ENCODE measurements around the gene MITF. TPM values are rescaled to one million over a fixed set of nuclear protein-coding genes. Genes with fewer than 3 reads are reported as not detected.

Gene MITF
- total and polyA plus RNA-seq, 2 of the 4 experiments (the other 2 are of a cell fraction): 6.5 to 16.7 TPM

DNA sequence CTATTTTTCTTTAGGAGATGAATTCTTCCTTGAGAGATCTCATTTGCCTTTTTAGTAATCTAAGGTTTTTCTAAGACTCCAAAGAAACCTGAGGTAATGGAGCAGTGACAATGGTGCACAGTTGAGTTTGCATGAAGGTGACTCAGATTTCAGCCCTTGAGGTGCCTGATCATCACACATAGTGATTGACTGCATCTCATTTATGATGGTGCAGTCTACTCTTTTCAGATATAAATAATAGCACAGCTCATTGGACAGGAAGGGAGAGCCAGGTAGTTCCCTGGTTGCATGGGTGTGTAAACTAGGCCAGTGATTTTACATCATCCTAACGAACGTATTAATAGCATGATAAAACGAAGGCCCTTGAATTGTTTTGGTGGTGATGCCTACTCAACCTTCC, 174.2 kb downstream of the MITF start:
- Histone ChIP-seq H2BK120ac (ENCODE audit: low read depth, low read length) (no peak overlapping the region), H3K9me1 (ENCODE audit: insufficient read depth, low read length) (peaks cover 3% of the 10 kb centered on the region; the same call in 1 of the 2 replicates), H3K18ac (ENCODE audit: low read depth, low read length) (no peak overlapping the region), H2BK5ac (ENCODE audit: low read depth, low read length, poor library complexity, severe bottlenecking) (no peak overlapping the region), H2BK20ac (ENCODE audit: low read depth, low read length) (no peak overlapping the region), H4K20me1 (ENCODE audit: insufficient read depth, low read length) (no peaks in the 10 kb centered on the region), H3K4ac (ENCODE audit: low read depth, low read length) (no peak overlapping the region), H3K4me3 (ENCODE audit: insufficient read depth, low read depth, low read length) (no peak overlapping the region), H3K23ac (ENCODE audit: low read depth, low read length) (no peak overlapping the region), H2AK9ac (replicated peaks; ENCODE audit: low read depth, low read length, poor library complexity) (no peak overlapping the region), H2AK5ac (ENCODE audit: low read depth, low read length) (no peak overlapping the region), H3K9ac (ENCODE audit: low read depth, low read length) (no peak overlapping the region), H3K36me3 (ENCODE audit: control insufficient read depth, insufficient read depth, low read length) (peaks cover 2% of the 10 kb centered on the region; the same call in 1 of the 2 replicates), H3K4me1 (ENCODE audit: control insufficient read depth, insufficient read depth, low read length) (no peaks in the 10 kb centered on the region), H3K56ac (ENCODE audit: extremely low read depth, insufficient read depth, low read length) (no peak overlapping the region), H3K79me1 (ENCODE audit: low read depth in 1 of 2, low read length in 2 of 2) (peaks cover 14 to 32% of the 10 kb centered on the region in 2 experiments), H4K91ac (ENCODE audit: insufficient read depth, low read depth, low read length) (no peak overlapping the region), H3K27me3 (ENCODE audit: control insufficient read depth, insufficient read depth, low read length) (no peaks in the 10 kb centered on the region), H3K4me2 (ENCODE audit: low read depth, low read length) (no peak overlapping the region), H3K27ac (ENCODE audit: insufficient read depth, low read length) (no peak overlapping the region), H3K14ac (replicated peaks; ENCODE audit: low read depth, low read length) (no peak overlapping the region), H2BK15ac (ENCODE audit: low read depth, low read length) (no peak overlapping the region), H3K9me3 (ENCODE audit: control insufficient read depth, insufficient read depth, low read length) (peaks cover 9% of the 10 kb centered on the region), H4K5ac (ENCODE audit: low read depth, low read length) (no peak overlapping the region), H4K8ac (ENCODE audit: low read depth in 2 of 2, low read length in 2 of 2) (no peak overlapping the region), H2AFZ (replicated peaks; ENCODE audit: low read length, poor library complexity) (no peak overlapping the region)
- in situ Hi-C loops (cut with MboI; ENCODE audit: low sequenced_read_pairs) (no loop called here), dilution Hi-C loops (cut with HindIII; ENCODE audit: low sequenced_read_pairs, unreplicated experiment) (no loop called here), intact Hi-C loops (cut with micrococcal nuclease) (no loop called here)
- ATAC-seq (ENCODE audit: low read depth) (no peak), DNase-seq (no peak)
- no CpG with 5 or more reads among the region's 3 CpGs for WGBS, 2 experiments (ENCODE audit: extremely low coverage in 2 of 2, insufficient read length in 1 of 2)
- no peak for TF ChIP-seq CEBPB (IDR thresholded peaks at IDR 0.05; ENCODE audit: low read depth, low read length)
- TF ChIP-seq RAD21 (IDR thresholded peaks at IDR 0.05; ENCODE audit: low read length): no peak
- no peak for TF ChIP-seq POLR2A (IDR thresholded peaks at IDR 0.05; ENCODE audit: low read depth, low read length)
- TF ChIP-seq MAFK (IDR thresholded peaks at IDR 0.05; ENCODE audit: low read depth, low read length): no peak
- TF ChIP-seq MXI1 (IDR thresholded peaks at IDR 0.05; ENCODE audit: borderline replicate concordance, low read depth, low read length): no peak
- no peak for TF ChIP-seq CHD1 (IDR thresholded peaks at IDR 0.05; ENCODE audit: low read depth, low read length)
- no peak for TF ChIP-seq RCOR1 (IDR thresholded peaks at IDR 0.05; ENCODE audit: insufficient replicate concordance, low read length)
- TF ChIP-seq, protein P1, sequence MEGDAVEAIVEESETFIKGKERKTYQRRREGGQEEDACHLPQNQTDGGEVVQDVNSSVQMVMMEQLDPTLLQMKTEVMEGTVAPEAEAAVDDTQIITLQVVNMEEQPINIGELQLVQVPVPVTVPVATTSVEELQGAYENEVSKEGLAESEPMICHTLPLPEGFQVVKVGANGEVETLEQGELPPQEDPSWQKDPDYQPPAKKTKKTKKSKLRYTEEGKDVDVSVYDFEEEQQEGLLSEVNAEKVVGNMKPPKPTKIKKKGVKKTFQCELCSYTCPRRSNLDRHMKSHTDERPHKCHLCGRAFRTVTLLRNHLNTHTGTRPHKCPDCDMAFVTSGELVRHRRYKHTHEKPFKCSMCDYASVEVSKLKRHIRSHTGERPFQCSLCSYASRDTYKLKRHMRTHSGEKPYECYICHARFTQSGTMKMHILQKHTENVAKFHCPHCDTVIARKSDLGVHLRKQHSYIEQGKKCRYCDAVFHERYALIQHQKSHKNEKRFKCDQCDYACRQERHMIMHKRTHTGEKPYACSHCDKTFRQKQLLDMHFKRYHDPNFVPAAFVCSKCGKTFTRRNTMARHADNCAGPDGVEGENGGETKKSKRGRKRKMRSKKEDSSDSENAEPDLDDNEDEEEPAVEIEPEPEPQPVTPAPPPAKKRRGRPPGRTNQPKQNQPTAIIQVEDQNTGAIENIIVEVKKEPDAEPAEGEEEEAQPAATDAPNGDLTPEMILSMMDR (conservative IDR thresholded peaks at IDR 0.05; ENCODE audit: low read depth, low read length): no peak
- TF ChIP-seq BHLHE40 (IDR thresholded peaks at IDR 0.05; ENCODE audit: low read depth, low read length): no peak
- TF ChIP-seq, protein P2, sequence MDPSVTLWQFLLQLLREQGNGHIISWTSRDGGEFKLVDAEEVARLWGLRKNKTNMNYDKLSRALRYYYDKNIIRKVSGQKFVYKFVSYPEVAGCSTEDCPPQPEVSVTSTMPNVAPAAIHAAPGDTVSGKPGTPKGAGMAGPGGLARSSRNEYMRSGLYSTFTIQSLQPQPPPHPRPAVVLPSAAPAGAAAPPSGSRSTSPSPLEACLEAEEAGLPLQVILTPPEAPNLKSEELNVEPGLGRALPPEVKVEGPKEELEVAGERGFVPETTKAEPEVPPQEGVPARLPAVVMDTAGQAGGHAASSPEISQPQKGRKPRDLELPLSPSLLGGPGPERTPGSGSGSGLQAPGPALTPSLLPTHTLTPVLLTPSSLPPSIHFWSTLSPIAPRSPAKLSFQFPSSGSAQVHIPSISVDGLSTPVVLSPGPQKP (IDR thresholded peaks at IDR 0.05; ENCODE audit: borderline replicate concordance, low read depth, low read length): no peak
- TF ChIP-seq MAZ (IDR thresholded peaks at IDR 0.05; ENCODE audit: borderline replicate concordance, low read depth, low read length): no peak
- no peak for TF ChIP-seq FOS (IDR thresholded peaks at IDR 0.05; ENCODE audit: low read depth, low read length)
- TF ChIP-seq SMC3 (IDR thresholded peaks at IDR 0.05; ENCODE audit: low read depth, low read length): no peak
- no peak for TF ChIP-seq NFE2L2 (IDR thresholded peaks at IDR 0.05; ENCODE audit: low read depth, low read length)
- no peak for TF ChIP-seq RFX5 (IDR thresholded peaks at IDR 0.05; ENCODE audit: low read depth, low read length)
- TF ChIP-seq, protein P3, sequence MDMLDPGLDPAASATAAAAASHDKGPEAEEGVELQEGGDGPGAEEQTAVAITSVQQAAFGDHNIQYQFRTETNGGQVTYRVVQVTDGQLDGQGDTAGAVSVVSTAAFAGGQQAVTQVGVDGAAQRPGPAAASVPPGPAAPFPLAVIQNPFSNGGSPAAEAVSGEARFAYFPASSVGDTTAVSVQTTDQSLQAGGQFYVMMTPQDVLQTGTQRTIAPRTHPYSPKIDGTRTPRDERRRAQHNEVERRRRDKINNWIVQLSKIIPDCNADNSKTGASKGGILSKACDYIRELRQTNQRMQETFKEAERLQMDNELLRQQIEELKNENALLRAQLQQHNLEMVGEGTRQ (IDR thresholded peaks at IDR 0.05; ENCODE audit: low read depth, low read length): no peak
- CTCF ChIA-PET: no interaction called here
- POLR2A ChIA-PET (ENCODE audit: unreplicated experiment): no interaction called here
- no TSS peak for BruUV-seq (replicated peaks)

Data from IMR-90 (cell line).